Right lobe of liver (tissue), 4 donors: Measurements from ENCODE around the gene CACHD1.

Source experiments
- CTCF ChIP-seq, 4 donors: fragments of 200-600 bp in 3 of 4; fragments of 450-650 bp in 1 of 4; IDR thresholded peaks; one replicate each; pipeline versions ENCODE4 v1.5.1 to v1.8.0; 2016 to 2022; ENCODE audit warnings: antibody characterized with exemption in 4 of 4, mild to moderate bottlenecking in 2 of 4
- POLR2A ChIP-seq: fragments of 450-650 bp; IDR thresholded peaks from one replicate; pipeline ENCODE4 v1.6.1; 2017; ENCODE audit warnings: antibody characterized with exemption, mild to moderate bottlenecking
- donor health status: DM: no; HTN: no; CAD: no.
- donor health status: DM: no; HTN: no; CAD: no.
- donor health status: DM: no; HTN: yes; CAD: no.

- TF ChIP-seq CTCF (IDR thresholded peaks at IDR 0.05): no peak
- no peak for TF ChIP-seq POLR2A
These were observed 120.4 kb downstream of the CACHD1 start for GRCh38 chr1:64590316-64590715.
